NCI-H748 (cell line): Measurements from ENCODE around the gene TBK1.
A peak's percentile ranks its signal among the peaks of the same experiment; 100 is the strongest.

ENCODE experiments used
- DNase-seq: peaks from one replicate; lab custom pipeline; 2025; ENCODE audit not compliant: unreplicated experiment; lab: John Stamatoyannopoulos, UW

TBK1 gene

GRCh38 chr12:64451687-64452558, at the start of gene TBK1:
Gene TBK1 (plus strand): TSS chr12:64452120. CDS start chr12:64455871, 3,751 bp downstream.
- peak; percentile 95 for DNase-seq

- no peak for DNase-seq
These were observed 49.7 kb upstream of the TBK1 start for GRCh38 chr12:64402181-64402580.

GRCh38 chr12:64403707-64404469, 48.0 kb upstream of the TBK1 start, which contains the start of gene XPOT:
Gene XPOT (plus strand): TSS chr12:64404392. CDS start chr12:64410036, 5,644 bp downstream.
- peak; percentile 98 for DNase-seq

- DNase-seq: peak; percentile 91
These were observed 47.3 kb upstream of the TBK1 start for GRCh38 chr12:64404470-64405256.

GRCh38 chr12:64407342-64408223, 44.3 kb upstream of the TBK1 start:
- DNase-seq: no peak

GRCh38 chr12:64411427-64411826, 40.5 kb upstream of the TBK1 start:
- no peak for DNase-seq

- no peak for DNase-seq
These were observed 39.5 kb upstream of the TBK1 start for GRCh38 chr12:64412459-64412858.

GRCh38 chr12:64413884-64414283, 38.0 kb upstream of the TBK1 start:
- no peak for DNase-seq

GRCh38 chr12:64418209-64418608, 33.7 kb upstream of the TBK1 start:
- DNase-seq: no peak

- DNase-seq: no peak
These were observed 32.2 kb upstream of the TBK1 start for GRCh38 chr12:64419696-64420095.

- peak; percentile 21 for DNase-seq
These were observed 23.9 kb upstream of the TBK1 start for GRCh38 chr12:64427988-64428387.

GRCh38 chr12:64428956-64429355, 23.0 kb upstream of the TBK1 start:
- no peak for DNase-seq

GRCh38 chr12:64430886-64431285, 21.0 kb upstream of the TBK1 start:
- no peak for DNase-seq

GRCh38 chr12:64431791-64432190, 20.1 kb upstream of the TBK1 start:
- DNase-seq: no peak

- DNase-seq: no peak
These were observed 18.0 kb upstream of the TBK1 start for GRCh38 chr12:64433915-64434314.

- no peak for DNase-seq
These were observed 11.8 kb upstream of the TBK1 start for GRCh38 chr12:64440100-64440499.

- no peak for DNase-seq
These were observed 6.4 kb upstream of the TBK1 start for GRCh38 chr12:64445490-64445889.

GRCh38 chr12:64446295-64446694, 5.6 kb upstream of the TBK1 start:
- no peak for DNase-seq

- DNase-seq: no peak
These were observed 1.8 kb upstream of the TBK1 start for GRCh38 chr12:64450057-64450640.
